Measurements from ENCODE around the gene FBXW8.
A peak's percentile ranks its signal among the peaks of the same experiment; 100 is the strongest.

Gene FBXW8

DNA sequence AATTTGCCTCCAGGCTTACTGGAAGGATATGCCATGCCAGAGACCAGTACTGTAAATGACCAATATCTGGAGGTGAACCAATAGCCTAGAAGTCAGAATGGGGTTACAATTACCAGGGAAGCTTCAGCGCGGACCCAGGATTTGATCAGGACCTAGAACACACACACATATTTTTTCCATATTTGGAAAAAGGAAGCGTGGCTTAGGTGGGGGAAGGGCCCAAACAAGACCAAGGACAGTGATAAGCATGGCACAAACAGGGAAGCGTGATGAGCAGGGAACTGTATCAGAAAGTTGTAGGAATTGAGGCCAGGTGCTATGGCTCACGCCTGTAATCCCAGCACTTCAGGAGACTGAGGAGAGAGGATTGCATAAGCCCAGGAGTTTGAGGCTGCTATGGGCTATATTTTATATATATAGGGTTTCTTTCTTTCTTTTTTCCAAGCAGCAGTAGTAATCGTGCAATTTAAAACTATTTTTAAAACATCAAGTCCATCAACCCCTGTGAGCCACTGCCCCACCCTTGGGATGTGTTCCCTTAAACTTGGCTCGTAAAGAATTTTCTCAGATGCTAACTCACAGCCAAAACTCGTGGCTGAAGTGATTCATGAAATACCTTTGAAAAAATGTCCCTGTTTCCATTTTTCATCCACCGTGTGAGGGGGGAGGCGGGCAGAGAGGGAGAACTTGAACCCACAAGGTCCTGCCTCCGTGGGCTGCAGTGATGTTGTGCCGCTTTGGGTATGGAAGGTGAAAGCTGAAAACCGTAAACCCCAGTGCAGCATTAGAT, 46.2 kb upstream of the FBXW8 start:
- H3K14ac ChIP-seq (ENCODE audit: low read length): no peak overlapping the region
- no peak overlapping the region for H3K18ac ChIP-seq (ENCODE audit: low read length)
- H3K9ac ChIP-seq (ENCODE audit: low read length): no peak overlapping the region
- no peak overlapping the region for H3K27ac ChIP-seq (ENCODE audit: low read depth, low read length)
- H2BK5ac ChIP-seq (ENCODE audit: low read depth, low read length, poor library complexity): no peak overlapping the region
- H3K4me2 ChIP-seq (ENCODE audit: low read length): peak overlapping the region; percentile 6
- no peak overlapping the region for H4K12ac ChIP-seq (ENCODE audit: low read depth, low read length)
- H2BK12ac ChIP-seq (ENCODE audit: low read length): no peak overlapping the region
- peak; percentile 74 to 88 for DNase-seq
- H3K4ac ChIP-seq (ENCODE audit: low read depth, low read length): no peak overlapping the region
- H3K27me3 ChIP-seq (ENCODE audit: insufficient read depth, low read length): no peaks in the 10 kb centered on the region
- H2BK120ac ChIP-seq (ENCODE audit: insufficient read depth, low read length, poor library complexity): no peak overlapping the region
- no peak overlapping the region for H3K23ac ChIP-seq (ENCODE audit: low read length)
- peaks cover 1% of the 10 kb centered on the region for H3K9me3 ChIP-seq (ENCODE audit: insufficient read depth, low read depth, low read length)
- H3K36me3 ChIP-seq (ENCODE audit: control insufficient read depth in 1 of 2, insufficient read depth in 2 of 2, low read length in 2 of 2): no peaks in the 10 kb centered on the region
- no peak overlapping the region for H4K91ac ChIP-seq (ENCODE audit: low read depth, low read length)
- no peaks in the 10 kb centered on the region for H3K79me1 ChIP-seq (ENCODE audit: low read length)
- no peak overlapping the region for H4K8ac ChIP-seq (ENCODE audit: low read depth, low read length)
- no peak overlapping the region for H3K4me3 ChIP-seq (ENCODE audit: low read depth, low read length)
- H3K79me2 ChIP-seq (ENCODE audit: control insufficient read depth, insufficient read depth, low read length, poor library complexity): no peaks in the 10 kb centered on the region
- H2AFZ ChIP-seq (ENCODE audit: insufficient read depth, low read length, poor library complexity): no peak overlapping the region
- no CpG with 5 or more reads among the region's 13 CpGs for WGBS (ENCODE audit: extremely low coverage, insufficient coverage, insufficient read length)
- H2AK5ac ChIP-seq (ENCODE audit: low read length): no peak overlapping the region
- peaks cover 0 to 2% of the 10 kb centered on the region in 2 experiments for H3K4me1 ChIP-seq (ENCODE audit: control insufficient read depth in 1 of 2, insufficient read depth in 2 of 2, low read length in 2 of 2)

DNA sequence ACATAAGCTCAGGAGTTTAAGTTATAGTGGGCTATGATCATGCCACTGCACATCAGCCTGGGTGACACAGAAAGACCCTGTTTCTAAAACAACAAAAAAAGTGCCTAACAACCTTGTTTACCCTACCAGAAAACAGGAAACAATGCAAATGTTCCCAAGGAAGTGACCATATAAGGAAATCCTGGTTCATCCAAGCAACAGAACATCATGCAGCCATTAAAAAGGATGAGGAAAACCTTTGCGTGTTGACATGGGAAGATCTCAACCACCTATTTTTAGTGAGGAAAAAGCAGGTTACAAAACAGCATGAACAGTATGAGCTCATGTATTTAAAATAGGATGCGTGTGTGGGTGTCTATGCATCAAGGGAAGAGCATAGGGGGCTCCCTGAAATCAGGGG, 43.2 kb upstream of the FBXW8 start:
- Histone ChIP-seq H3K4me3 (ENCODE audit: low read depth, low read length) (no peak overlapping the region), H3K4me1 (ENCODE audit: control insufficient read depth in 1 of 2, insufficient read depth in 2 of 2, low read length in 2 of 2) (peaks cover 0 to 2% of the 10 kb centered on the region in 2 experiments), H4K12ac (ENCODE audit: low read depth, low read length) (no peak overlapping the region), H2AK5ac (ENCODE audit: low read length) (no peak overlapping the region), H3K9ac (ENCODE audit: low read length) (no peak overlapping the region), H3K79me1 (ENCODE audit: low read length) (no peaks in the 10 kb centered on the region), H4K91ac (ENCODE audit: low read depth, low read length) (no peak overlapping the region), H3K9me3 (ENCODE audit: insufficient read depth, low read depth, low read length) (no peaks in the 10 kb centered on the region), H2AFZ (ENCODE audit: insufficient read depth, low read length, poor library complexity) (no peak overlapping the region), H3K14ac (ENCODE audit: low read length) (no peak overlapping the region), H3K27me3 (ENCODE audit: insufficient read depth, low read length) (no peaks in the 10 kb centered on the region), H2BK5ac (ENCODE audit: low read depth, low read length, poor library complexity) (no peak overlapping the region), H3K36me3 (ENCODE audit: control insufficient read depth in 1 of 2, insufficient read depth in 2 of 2, low read length in 2 of 2) (no peaks in the 10 kb centered on the region), H3K27ac (ENCODE audit: low read depth, low read length) (no peak overlapping the region), H3K23ac (ENCODE audit: low read length) (no peak overlapping the region), H3K79me2 (ENCODE audit: control insufficient read depth, insufficient read depth, low read length, poor library complexity) (no peaks in the 10 kb centered on the region), H3K4me2 (ENCODE audit: low read length) (no peak overlapping the region), H3K18ac (ENCODE audit: low read length) (no peak overlapping the region), H4K8ac (ENCODE audit: low read depth, low read length) (no peak overlapping the region), H2BK120ac (ENCODE audit: insufficient read depth, low read length, poor library complexity) (no peak overlapping the region), H2BK12ac (ENCODE audit: low read length) (no peak overlapping the region), H3K4ac (ENCODE audit: low read depth, low read length) (no peak overlapping the region)
- WGBS (ENCODE audit: extremely low coverage, insufficient coverage, insufficient read length): no CpG with 5 or more reads among the region's 2 CpGs
- DNase-seq: no peak

DNA sequence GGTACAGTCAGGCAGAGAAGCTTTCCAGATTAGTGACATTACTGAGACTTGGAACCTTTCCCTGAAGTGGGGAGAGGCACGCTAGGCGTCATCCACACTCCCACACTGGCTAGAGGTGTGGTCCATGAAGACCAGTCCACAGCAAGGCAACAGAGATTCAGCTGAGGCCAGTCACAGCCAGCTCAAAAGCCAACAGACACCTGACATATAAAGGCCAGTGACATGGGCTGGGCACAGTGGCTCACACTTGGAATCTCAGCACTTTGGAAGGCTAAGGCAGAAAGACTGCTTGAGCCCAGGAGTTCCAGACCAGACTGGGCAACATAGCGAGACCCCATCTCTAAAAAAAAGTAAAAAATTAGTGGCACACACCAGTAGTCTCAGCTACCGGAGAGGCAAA, 40.4 kb upstream of the FBXW8 start:
- Histone ChIP-seq H3K27ac (ENCODE audit: low read depth, low read length) (no peak overlapping the region), H3K27me3 (ENCODE audit: insufficient read depth, low read length) (no peaks in the 10 kb centered on the region), H3K4me2 (ENCODE audit: low read length) (no peak overlapping the region), H2BK12ac (ENCODE audit: low read length) (no peak overlapping the region), H4K12ac (ENCODE audit: low read depth, low read length) (no peak overlapping the region), H3K23ac (ENCODE audit: low read length) (no peak overlapping the region), H2BK5ac (ENCODE audit: low read depth, low read length, poor library complexity) (no peak overlapping the region), H3K9me3 (ENCODE audit: insufficient read depth, low read depth, low read length) (peaks cover 3% of the 10 kb centered on the region), H3K18ac (ENCODE audit: low read length) (no peak overlapping the region), H3K4ac (ENCODE audit: low read depth, low read length) (no peak overlapping the region), H3K36me3 (ENCODE audit: control insufficient read depth in 1 of 2, insufficient read depth in 2 of 2, low read length in 2 of 2) (no peaks in the 10 kb centered on the region), H3K14ac (ENCODE audit: low read length) (no peak overlapping the region), H2AK5ac (ENCODE audit: low read length) (no peak overlapping the region), H2BK120ac (ENCODE audit: insufficient read depth, low read length, poor library complexity) (no peak overlapping the region), H2AFZ (ENCODE audit: insufficient read depth, low read length, poor library complexity) (no peak overlapping the region), H3K79me2 (ENCODE audit: control insufficient read depth, insufficient read depth, low read length, poor library complexity) (no peaks in the 10 kb centered on the region), H3K79me1 (ENCODE audit: low read length) (no peaks in the 10 kb centered on the region), H4K8ac (ENCODE audit: low read depth, low read length) (no peak overlapping the region), H3K4me3 (ENCODE audit: low read depth, low read length) (no peak overlapping the region), H3K4me1 (ENCODE audit: control insufficient read depth in 1 of 2, insufficient read depth in 2 of 2, low read length in 2 of 2) (no peaks in the 10 kb centered on the region), H4K91ac (ENCODE audit: low read depth, low read length) (no peak overlapping the region), H3K9ac (ENCODE audit: low read length) (no peak overlapping the region)
- no CpG with 5 or more reads among the region's 4 CpGs for WGBS (ENCODE audit: extremely low coverage, insufficient coverage, insufficient read length)
- no peak for DNase-seq

DNA sequence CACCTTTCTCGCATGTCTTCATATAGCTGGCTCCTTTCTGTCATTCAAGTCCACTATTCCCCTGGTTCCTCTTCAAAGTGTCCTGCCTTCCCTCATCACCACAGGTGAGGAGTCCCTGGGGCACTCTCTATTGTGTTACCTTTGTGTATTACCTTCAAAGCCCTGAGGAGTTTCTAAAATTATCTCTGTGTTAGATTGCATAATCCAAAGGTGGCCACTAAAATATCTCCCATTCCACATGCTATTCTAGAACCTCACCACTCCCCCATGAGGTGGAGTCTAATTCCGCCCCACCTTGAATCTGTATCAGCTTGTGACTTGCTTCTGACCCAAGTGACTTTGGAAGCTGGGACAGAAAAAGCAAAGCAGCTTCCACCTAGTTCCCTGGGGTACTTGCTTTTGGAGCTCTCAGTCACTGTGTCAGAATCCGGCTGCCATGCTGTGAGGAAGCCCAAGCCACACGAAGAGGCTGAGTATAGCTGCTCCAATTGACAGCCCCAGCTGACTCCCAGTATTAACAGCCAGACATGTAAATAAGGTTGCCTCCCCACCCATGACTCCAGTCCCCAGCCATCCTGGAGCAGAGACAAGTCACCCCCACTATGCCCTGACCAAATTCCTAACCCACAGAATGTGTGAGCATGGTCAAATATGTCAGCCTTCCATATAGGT, 36.3 kb upstream of the FBXW8 start:
- peaks cover 3% of the 10 kb centered on the region for H3K9me3 ChIP-seq (ENCODE audit: insufficient read depth, low read depth, low read length)
- H3K79me2 ChIP-seq (ENCODE audit: control insufficient read depth, insufficient read depth, low read length, poor library complexity): no peaks in the 10 kb centered on the region
- no peak overlapping the region for H3K9ac ChIP-seq (ENCODE audit: low read length)
- H3K4me2 ChIP-seq (ENCODE audit: low read length): no peak overlapping the region
- H3K4me1 ChIP-seq (ENCODE audit: control insufficient read depth in 1 of 2, insufficient read depth in 2 of 2, low read length in 2 of 2): peaks cover 7 to 12% of the 10 kb centered on the region in 2 experiments
- no peak overlapping the region for H3K18ac ChIP-seq (ENCODE audit: low read length)
- H2AK5ac ChIP-seq (ENCODE audit: low read length): no peak overlapping the region
- H3K4ac ChIP-seq (ENCODE audit: low read depth, low read length): no peak overlapping the region
- no peak overlapping the region for H2BK5ac ChIP-seq (ENCODE audit: low read depth, low read length, poor library complexity)
- no peak overlapping the region for H4K12ac ChIP-seq (ENCODE audit: low read depth, low read length)
- no peak overlapping the region for H2AFZ ChIP-seq (ENCODE audit: insufficient read depth, low read length, poor library complexity)
- no peak overlapping the region for H2BK12ac ChIP-seq (ENCODE audit: low read length)
- H3K36me3 ChIP-seq (ENCODE audit: control insufficient read depth in 1 of 2, insufficient read depth in 2 of 2, low read length in 2 of 2): no peaks in the 10 kb centered on the region
- peaks cover 10% of the 10 kb centered on the region for H3K27me3 ChIP-seq (ENCODE audit: insufficient read depth, low read length)
- H2BK120ac ChIP-seq (ENCODE audit: insufficient read depth, low read length, poor library complexity): no peak overlapping the region
- peak in 1 of 2 donors; percentile 24 for DNase-seq
- H3K79me1 ChIP-seq (ENCODE audit: low read length): no peaks in the 10 kb centered on the region
- no peak overlapping the region for H4K91ac ChIP-seq (ENCODE audit: low read depth, low read length)
- H3K14ac ChIP-seq (ENCODE audit: low read length): no peak overlapping the region
- H3K23ac ChIP-seq (ENCODE audit: low read length): no peak overlapping the region
- no peak overlapping the region for H3K4me3 ChIP-seq (ENCODE audit: low read depth, low read length)
- no peak overlapping the region for H3K27ac ChIP-seq (ENCODE audit: low read depth, low read length)
- no peak overlapping the region for H4K8ac ChIP-seq (ENCODE audit: low read depth, low read length)
- WGBS (ENCODE audit: extremely low coverage, insufficient coverage, insufficient read length): no CpG with 5 or more reads among the region's 4 CpGs
